Calu3 (cell line): ENCODE data around the gene UCHL5. TPM values are rescaled to one million over a fixed set of nuclear protein-coding genes. Genes with fewer than 3 reads are reported as not detected.

Experiments
- BruUV-seq: library from RNA; stranded (reverse); fragments of 400-500 nt; replicated peaks from 2 replicates; lab custom pipeline; 2021; lab: Mats Ljungman, UMichigan
- CTCF ChIA-PET: fragments of 300-600 bp; sonication (Branson Sonifier 250); formaldehyde crosslinking; loops from one replicate; lab custom pipeline; 2022; ENCODE audit warnings: antibody characterized with exemption; lab: Charles Lee
- DNase-seq: peaks from one replicate; pipeline ENCODE4 v3.0.0; 2022
- H3K27ac Mint-ChIP-seq: one replicate; pipeline ENCODE4 v1.8.0; 2022; ENCODE audit warnings: mixed read lengths; ENCODE audit not compliant: unreplicated experiment
- H3K27me3 Mint-ChIP-seq: one replicate; pipeline ENCODE4 v1.8.0; 2022; ENCODE audit warnings: mixed read lengths; ENCODE audit not compliant: unreplicated experiment
- H3K36me3 Mint-ChIP-seq: one replicate; pipeline ENCODE4 v1.8.0; 2022; ENCODE audit warnings: mild to moderate bottlenecking, moderate library complexity, mixed read lengths; ENCODE audit not compliant: insufficient read depth, unreplicated experiment
- H3K4me1 Mint-ChIP-seq: one replicate; pipeline ENCODE4 v1.8.0; 2022; ENCODE audit warnings: mild to moderate bottlenecking, low read depth, mixed read lengths; ENCODE audit not compliant: unreplicated experiment
- H3K4me3 Mint-ChIP-seq: one replicate; pipeline ENCODE4 v1.8.0; 2022; ENCODE audit warnings: mild to moderate bottlenecking, low read depth, moderate library complexity, mixed read lengths; ENCODE audit not compliant: unreplicated experiment
- H3K9me3 Mint-ChIP-seq: one replicate; pipeline ENCODE4 v1.8.0; 2022; ENCODE audit warnings: low read depth, mixed read lengths; ENCODE audit not compliant: unreplicated experiment
- intact Hi-C: fragments of 100-400 bp; cut with micrococcal nuclease; formaldehyde crosslinking; loops from one replicate; pipeline ENCODE4 v1.10.0; 2022; ENCODE audit not compliant: unreplicated experiment
- total RNA-seq: library from RNA; stranded (reverse); gene quantifications from 2 replicates; pipeline ENCODE4 v1.2.3, GENCODE V29; 2022
- TF ChIP-seq, protein P1 (sequence below): fragments of 200-600 bp; IDR thresholded peaks from one replicate; pipeline ENCODE4 v1.8.0; 2022; ENCODE audit warnings: antibody characterized with exemption; ENCODE audit not compliant: unreplicated experiment

The UCHL5 gene
- total RNA-seq, 1 experiment from 2014 or later: 69.9 TPM

DNA sequence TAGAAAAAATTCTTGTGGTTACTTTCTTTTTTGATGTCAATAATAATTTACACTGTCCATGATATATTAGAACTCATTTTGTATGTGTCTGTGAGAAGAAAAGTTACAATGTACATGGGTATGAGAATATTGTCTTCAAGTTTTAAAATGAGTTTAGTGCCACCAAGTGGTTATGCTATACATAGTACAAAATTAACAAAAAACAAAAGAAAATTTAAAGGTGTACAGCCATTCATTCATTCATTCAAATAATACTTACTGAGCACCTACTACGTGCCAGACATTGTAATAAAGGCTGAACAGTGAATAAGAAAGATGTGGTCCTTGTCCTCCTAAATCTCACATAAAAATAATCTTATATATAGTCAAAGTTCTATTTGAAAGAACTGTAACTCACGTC lies 27.7 kb downstream of the UCHL5 start:
- H3K27me3 Mint-ChIP-seq: no peaks in the 10 kb centered on the region
- BruUV-seq: no TSS peak
- CTCF ChIA-PET: no interaction called here
- no peak overlapping the region for H3K4me3 Mint-ChIP-seq
- intact Hi-C loops: loop anchor here (5.0 kb wide), 1 partner anchor 419 kb away; no protein-coding TSS in a partner anchor
- H3K9me3 Mint-ChIP-seq: no peaks in the 10 kb centered on the region
- peaks cover 10% of the 10 kb centered on the region for H3K4me1 Mint-ChIP-seq
- peaks cover 4% of the 10 kb centered on the region for H3K36me3 Mint-ChIP-seq
- H3K27ac Mint-ChIP-seq: no peak overlapping the region
- DNase-seq: no peak
- TF ChIP-seq, protein P1, sequence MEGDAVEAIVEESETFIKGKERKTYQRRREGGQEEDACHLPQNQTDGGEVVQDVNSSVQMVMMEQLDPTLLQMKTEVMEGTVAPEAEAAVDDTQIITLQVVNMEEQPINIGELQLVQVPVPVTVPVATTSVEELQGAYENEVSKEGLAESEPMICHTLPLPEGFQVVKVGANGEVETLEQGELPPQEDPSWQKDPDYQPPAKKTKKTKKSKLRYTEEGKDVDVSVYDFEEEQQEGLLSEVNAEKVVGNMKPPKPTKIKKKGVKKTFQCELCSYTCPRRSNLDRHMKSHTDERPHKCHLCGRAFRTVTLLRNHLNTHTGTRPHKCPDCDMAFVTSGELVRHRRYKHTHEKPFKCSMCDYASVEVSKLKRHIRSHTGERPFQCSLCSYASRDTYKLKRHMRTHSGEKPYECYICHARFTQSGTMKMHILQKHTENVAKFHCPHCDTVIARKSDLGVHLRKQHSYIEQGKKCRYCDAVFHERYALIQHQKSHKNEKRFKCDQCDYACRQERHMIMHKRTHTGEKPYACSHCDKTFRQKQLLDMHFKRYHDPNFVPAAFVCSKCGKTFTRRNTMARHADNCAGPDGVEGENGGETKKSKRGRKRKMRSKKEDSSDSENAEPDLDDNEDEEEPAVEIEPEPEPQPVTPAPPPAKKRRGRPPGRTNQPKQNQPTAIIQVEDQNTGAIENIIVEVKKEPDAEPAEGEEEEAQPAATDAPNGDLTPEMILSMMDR: no peak

DNA sequence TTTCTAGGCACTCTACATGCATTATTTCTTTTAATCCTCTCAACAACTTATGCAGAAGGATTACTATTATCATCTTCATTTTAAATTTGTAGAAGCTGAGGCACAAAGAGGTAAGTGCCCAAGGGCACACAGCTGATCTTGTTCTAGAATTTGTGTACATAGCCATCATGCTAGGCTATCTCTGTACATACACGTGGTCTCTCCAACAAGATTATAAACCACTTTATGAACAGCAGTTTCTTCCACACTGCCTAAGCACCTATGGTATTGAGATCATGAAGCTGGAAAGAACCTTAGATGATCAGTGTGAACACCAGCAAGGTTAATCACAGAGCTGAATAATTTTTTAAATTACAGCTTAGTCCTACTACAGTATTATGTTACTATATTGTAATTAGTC lies 28.9 kb downstream of the UCHL5 start:
- intact Hi-C loops: loop anchor here (5.0 kb wide), 1 partner anchor 418 kb away; no protein-coding TSS in a partner anchor
- Mint-ChIP-seq H3K9me3 (no peaks in the 10 kb centered on the region), H3K27ac (no peak overlapping the region)

DNA sequence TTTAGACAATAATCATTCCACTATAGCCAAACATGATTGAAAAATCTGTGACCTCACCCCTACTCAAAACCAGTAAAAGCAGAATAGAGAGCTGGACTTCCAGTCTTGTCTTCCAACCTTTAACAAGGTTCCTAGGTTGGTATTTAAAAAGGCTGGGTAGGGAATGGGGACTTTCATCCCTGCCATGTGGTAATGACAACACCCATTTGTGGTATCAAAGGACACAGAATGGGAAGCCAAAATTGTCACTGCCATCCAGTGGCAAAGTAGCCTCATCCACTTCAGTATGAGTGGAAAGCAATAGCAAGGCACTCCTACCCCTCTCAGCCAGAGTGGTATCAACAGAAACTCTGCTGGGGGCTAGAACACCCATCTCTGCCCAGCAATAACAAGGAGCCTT lies 33.9 kb downstream of the UCHL5 start:
- BruUV-seq: no TSS peak
- Mint-ChIP-seq H3K27ac (no peak overlapping the region), H3K4me3 (no peak overlapping the region), H3K27me3 (no peaks in the 10 kb centered on the region), H3K9me3 (no peaks in the 10 kb centered on the region), H3K4me1 (no peaks in the 10 kb centered on the region), H3K36me3 (peaks cover 5% of the 10 kb centered on the region)
- intact Hi-C loops: no loop called here
- DNase-seq: no peak
- CTCF ChIA-PET: no interaction called here
- TF ChIP-seq, protein P1: no peak

More for the DNA sequence above, 28.9 kb downstream of the UCHL5 start:
- Mint-ChIP-seq H3K27me3 (no peaks in the 10 kb centered on the region), H3K36me3 (peaks cover 9% of the 10 kb centered on the region), H3K4me3 (no peak overlapping the region), H3K4me1 (no peaks in the 10 kb centered on the region)
- no peak for DNase-seq
- BruUV-seq: no TSS peak
- TF ChIP-seq, protein P1: no peak
- CTCF ChIA-PET: interaction anchor here (1.1 to 1.2 kb wide), 2 partner anchors 11 to 556 kb away, joined by 3 read pairs; no protein-coding TSS in a partner anchor

DNA sequence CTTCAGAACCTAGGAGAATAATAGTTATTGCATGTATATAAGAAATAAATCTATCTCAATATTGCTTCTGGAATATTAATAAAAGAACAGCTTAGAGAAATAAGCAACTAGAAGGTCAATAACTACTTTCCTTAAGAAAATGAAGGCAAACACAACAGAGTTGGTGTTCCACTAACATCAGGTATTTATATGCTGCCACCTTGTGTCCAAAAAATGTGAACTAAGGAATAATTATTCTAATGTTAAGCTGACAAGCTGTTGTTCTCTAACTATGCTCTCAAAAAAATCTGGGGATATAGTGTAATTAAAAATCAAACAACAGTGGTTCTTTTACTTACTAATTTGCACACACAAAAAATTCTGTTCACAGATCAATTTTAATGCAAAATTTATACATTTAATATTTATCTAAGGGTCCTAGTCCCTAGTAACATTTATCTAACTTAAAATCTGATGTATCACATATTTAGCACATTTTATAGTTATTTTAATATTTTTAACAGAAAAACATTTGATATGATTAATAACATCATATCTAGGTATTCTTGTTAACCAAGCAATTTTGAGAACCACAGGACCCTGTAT lies 39.6 kb downstream of the UCHL5 start:
- Mint-ChIP-seq H3K27me3 (no peaks in the 10 kb centered on the region), H3K9me3 (no peaks in the 10 kb centered on the region), H3K4me1 (no peaks in the 10 kb centered on the region), H3K27ac (no peak overlapping the region), H3K4me3 (no peak overlapping the region), H3K36me3 (no peaks in the 10 kb centered on the region)
- intact Hi-C loops: loop anchor here (1.0 to 5.0 kb wide), 4 partner anchors 212 to 545 kb away; no protein-coding TSS in a partner anchor
- TF ChIP-seq, protein P1: peak; percentile 58
- CTCF ChIA-PET: interaction anchor here (0.6 to 3.1 kb wide), 9 partner anchors 10 to 545 kb away, joined by 3 to 47 read pairs (median 3); no protein-coding TSS in a partner anchor
- peak; percentile 27 for DNase-seq
- no TSS peak for BruUV-seq
